ENCODE results near the gene COL4A3. TPM values are rescaled to one million over a fixed set of nuclear protein-coding genes. Genes with fewer than 3 reads are reported as not detected.
A peak's percentile ranks its signal among the peaks of the same experiment; 100 is the strongest.

The COL4A3 gene
- total RNA-seq, 1 experiment from 2014 or later = 0.15 TPM

DNA sequence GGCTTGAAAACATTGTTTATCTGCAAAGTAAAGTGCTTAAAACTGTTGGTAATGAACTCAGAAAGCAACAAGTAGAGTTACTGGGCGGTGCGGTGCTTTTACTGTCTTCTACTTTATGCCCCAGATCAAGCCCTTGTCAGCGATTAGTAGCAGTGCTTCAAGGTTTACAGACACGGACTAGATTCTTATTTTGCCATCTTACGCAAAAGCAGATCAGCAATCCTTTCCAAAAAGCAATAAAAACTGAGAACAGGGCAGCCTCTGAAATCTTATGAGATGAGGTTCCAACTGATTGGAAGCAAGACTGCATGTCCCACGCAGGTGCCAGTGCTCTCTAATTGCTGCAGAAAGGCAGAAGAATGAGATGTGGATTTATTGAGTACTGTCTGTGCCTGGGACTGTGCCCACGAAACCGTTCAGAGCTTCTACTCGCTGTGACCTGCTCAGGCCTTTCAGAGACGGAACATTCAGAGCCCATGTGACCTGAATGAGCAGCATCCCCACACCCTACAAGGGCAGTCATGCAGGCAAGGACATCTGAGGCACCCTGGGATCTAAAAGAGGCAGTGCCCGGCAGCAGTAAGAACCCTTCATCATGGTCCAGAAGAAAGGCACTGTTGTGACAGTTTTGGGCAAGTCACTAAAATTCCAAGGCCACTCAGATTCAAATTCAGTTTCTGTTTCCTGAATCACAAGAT, 15.7 kb downstream of the COL4A3 start:
- Mint-ChIP-seq H3K36me3 (ENCODE audit: insufficient read depth in 1 of 3, low read depth in 3 of 3) (peaks cover 0 to 5% (median 0%) of the 10 kb centered on the region in 3 experiments; a peak in 2 of 7 replicates), H3K4me1 (peaks cover 14 to 19% of the 10 kb centered on the region in 2 experiments), H3K27ac (peak overlapping the region in 1 of 3 experiments; percentile 47; a peak in 2 of 7 replicates), H3K4me3 (no peak overlapping the region), H3K9me3 (no peaks in the 10 kb centered on the region; a peak in 2 of 5 replicates), H3K27me3 (ENCODE audit: low read depth) (0 out of 2 replicates have a peak, but pooled peaks cover 3% of the 10 kb centered on the region)
- Histone ChIP-seq H2BK20ac (ENCODE audit: low read depth, low read length, poor library complexity, severe bottlenecking) (no peak overlapping the region), H3K4me1 (ENCODE audit: insufficient read depth, low read length) (peaks cover under 1% of the 10 kb centered on the region; the same call in 1 of the 2 replicates), H2BK15ac (ENCODE audit: low read depth, low read length) (no peak overlapping the region), H3K14ac (ENCODE audit: insufficient read depth, low read length) (no peak overlapping the region; the same call in 1 of the 2 replicates), H3K9ac (ENCODE audit: extremely low read depth, insufficient read length, low read length) (no peak overlapping the region), H4K5ac (ENCODE audit: insufficient read length, low read depth, low read length) (no peak overlapping the region), H3T11ph (ENCODE audit: low read length) (no peak overlapping the region), H3K9me3 (ENCODE audit: control insufficient read depth, low read depth, low read length) (no peaks in the 10 kb centered on the region), H3K23me2 (ENCODE audit: insufficient read length, low read depth, low read length, poor library complexity, severe bottlenecking) (no peaks in the 10 kb centered on the region), H2BK120ac (ENCODE audit: low read depth, low read length, poor library complexity, severe bottlenecking) (no peak overlapping the region), H4K20me1 (ENCODE audit: control insufficient read depth, insufficient read depth, insufficient read length) (no peaks in the 10 kb centered on the region), H3K23ac (ENCODE audit: insufficient read length, low read depth, low read length) (no peak overlapping the region), H3K18ac (ENCODE audit: insufficient read length, low read depth, low read length) (no peak overlapping the region), H4K91ac (ENCODE audit: insufficient read length, low read depth, low read length) (no peak overlapping the region), H2BK5ac (ENCODE audit: insufficient read length, low read length) (no peak overlapping the region), H2AK5ac (ENCODE audit: insufficient read length, low read length) (no peak overlapping the region), H3K4ac (ENCODE audit: low read depth, low read length) (no peak overlapping the region), H3K56ac (ENCODE audit: insufficient read length, low read depth, low read length) (no peak overlapping the region), H4K8ac (replicated peaks; ENCODE audit: insufficient read length, low read depth, low read length) (no peak overlapping the region), H3K79me1 (ENCODE audit: insufficient read depth, low read depth, low read length, poor library complexity, severe bottlenecking) (no peaks in the 10 kb centered on the region), H3K27me3 (ENCODE audit: insufficient read depth, low read length) (no peaks in the 10 kb centered on the region), H3K4me2 (ENCODE audit: insufficient read depth, insufficient read length, low read length) (no peak overlapping the region), H2BK12ac (ENCODE audit: insufficient read length, low read depth, low read length) (no peak overlapping the region), H3K79me2 (ENCODE audit: insufficient read depth, low read length) (no peaks in the 10 kb centered on the region), H2AFZ (ENCODE audit: low read length) (no peak overlapping the region), H3K27ac (ENCODE audit: insufficient read length, low read depth, low read length) (no peak overlapping the region)
- no peak for TF ChIP-seq CTCF (conservative IDR thresholded peaks at IDR 0.05)
- no CpG with 5 or more reads among the region's 11 CpGs for WGBS (ENCODE audit: extremely low coverage, insufficient read length, low lambda C conversion rate)
- no peak for DNase-seq
